HG02870 (cell line): ENCODE data around the gene BRPF3.

Experiments used
- ATAC-seq: cut with Tn5 transposase; IDR thresholded peaks from one replicate; pipeline ENCODE4 v1.9.1; 2021; ENCODE audit warnings: mild to moderate bottlenecking, moderate library complexity; ENCODE audit not compliant: unreplicated experiment

Gene BRPF3

DNA sequence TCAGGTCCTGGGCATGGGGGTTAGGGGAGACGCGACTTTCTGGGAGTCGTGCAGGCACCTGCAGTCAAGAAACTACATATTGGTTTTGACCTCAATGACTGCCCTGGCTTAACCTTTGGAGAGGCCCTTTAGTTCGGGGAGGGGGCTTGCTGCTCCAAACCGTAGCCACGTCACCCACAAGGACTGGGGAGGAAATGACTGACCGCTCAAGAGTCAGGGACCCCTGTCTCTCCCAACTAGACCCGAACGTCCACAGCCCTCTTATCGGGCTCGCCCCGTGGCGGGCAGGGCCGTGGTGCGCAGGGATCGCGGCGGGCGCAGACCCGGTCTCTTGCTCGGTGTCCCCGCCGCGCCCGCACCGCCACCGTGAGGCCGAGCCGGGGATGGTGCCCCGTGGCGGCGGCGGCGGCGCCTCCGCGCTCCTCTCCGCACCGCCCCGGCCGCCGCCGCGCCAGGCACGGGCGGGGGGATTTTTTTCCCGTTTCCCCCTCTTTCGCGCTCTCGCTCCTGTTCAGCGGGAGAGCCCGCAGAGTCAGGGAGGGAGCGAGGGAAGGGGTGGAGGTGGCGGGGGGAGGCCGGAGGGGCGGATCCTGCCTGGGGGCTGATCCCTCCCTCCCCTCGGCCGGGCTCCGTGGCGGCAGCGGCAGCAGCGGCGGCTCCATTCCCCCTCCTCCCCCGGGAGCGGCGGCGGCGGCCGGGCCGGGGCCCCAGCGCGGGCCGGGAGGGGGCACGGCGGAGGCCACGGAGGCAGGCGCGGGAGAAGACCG lies at the start of gene BRPF3:
Gene BRPF3, plus strand, starts transcription at position 632 of the 767 bp plus-strand sequence. CDS start 3,579 bp downstream, outside the sequence.
- peak; percentile 56 for ATAC-seq

- ATAC-seq: no peak
These were observed 49.2 kb upstream of the BRPF3 start for GRCh38 chr6:36147294-36147693.

DNA sequence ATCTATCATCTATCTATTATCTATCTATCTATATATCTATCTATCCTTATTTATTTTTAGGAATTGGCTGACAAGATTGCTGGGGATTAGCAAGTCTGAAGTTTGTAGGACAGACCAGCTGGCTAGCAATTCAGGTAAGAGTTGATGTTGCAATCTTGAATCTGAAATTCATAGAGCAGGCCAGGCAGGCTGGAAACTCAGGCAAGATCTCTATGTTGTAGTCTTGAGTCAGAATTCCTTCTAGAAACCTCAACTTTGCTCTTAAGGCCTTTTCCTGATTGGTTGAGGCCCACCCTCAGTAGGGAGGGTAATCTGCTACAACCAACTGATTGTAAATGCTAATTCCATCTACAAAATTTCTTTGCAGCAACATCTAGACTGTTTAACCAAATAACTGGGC lies 47.1 kb upstream of the BRPF3 start:
- no peak for ATAC-seq

GRCh38 chr6:36150283-36150682 lies 46.3 kb upstream of the BRPF3 start:
- no peak for ATAC-seq

GRCh38 chr6:36154286-36154685 lies 42.3 kb upstream of the BRPF3 start:
- no peak for ATAC-seq

DNA sequence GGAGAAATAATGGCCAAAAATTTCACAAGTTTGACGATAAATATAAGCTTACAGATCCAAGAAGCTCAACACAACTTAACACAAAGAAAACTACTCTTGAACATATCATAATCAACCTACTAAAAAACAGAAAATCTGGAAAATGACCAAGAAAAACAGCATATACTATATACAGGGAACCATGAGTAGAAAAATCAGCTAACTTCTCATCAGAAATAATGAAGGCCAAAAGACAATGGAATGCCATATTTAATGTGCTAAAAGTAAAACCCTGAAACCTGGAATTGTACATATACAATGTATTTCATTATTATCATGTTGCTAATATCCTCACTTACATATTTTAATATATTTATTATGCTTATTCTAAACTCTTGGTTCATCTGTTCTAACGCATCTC lies 40.9 kb upstream of the BRPF3 start:
- no peak for ATAC-seq

- no peak for ATAC-seq
These were observed 36.3 kb upstream of the BRPF3 start for GRCh38 chr6:36160147-36160760.

- no peak for ATAC-seq
These were observed 27.2 kb upstream of the BRPF3 start for GRCh38 chr6:36169023-36170007.

DNA sequence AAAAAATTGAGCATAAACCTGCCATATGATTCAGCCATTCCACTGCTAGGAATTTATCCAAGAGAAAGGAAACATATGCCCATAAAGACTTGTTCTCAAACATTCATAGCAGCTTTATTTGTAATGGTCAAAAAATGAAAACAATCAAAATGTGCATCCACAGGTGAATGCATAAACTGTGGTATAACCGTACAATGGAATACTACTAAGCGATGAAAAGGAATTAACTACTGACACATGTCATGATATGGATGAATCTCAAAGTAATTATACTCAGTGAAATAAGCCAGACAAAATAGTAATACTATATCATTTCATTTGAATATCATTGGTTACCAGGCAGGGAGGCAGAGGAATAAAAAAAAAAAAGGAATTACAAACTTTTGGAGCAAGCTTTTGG lies 25.8 kb upstream of the BRPF3 start:
- ATAC-seq: no peak

- no peak for ATAC-seq
These were observed 25.0 kb upstream of the BRPF3 start for GRCh38 chr6:36171573-36171972.

GRCh38 chr6:36177166-36177565 lies 19.4 kb upstream of the BRPF3 start:
- no peak for ATAC-seq

GRCh38 chr6:36178544-36178943 lies 18.0 kb upstream of the BRPF3 start:
- no peak for ATAC-seq

- ATAC-seq: no peak
These were observed 16.4 kb upstream of the BRPF3 start for GRCh38 chr6:36180126-36180525.

DNA sequence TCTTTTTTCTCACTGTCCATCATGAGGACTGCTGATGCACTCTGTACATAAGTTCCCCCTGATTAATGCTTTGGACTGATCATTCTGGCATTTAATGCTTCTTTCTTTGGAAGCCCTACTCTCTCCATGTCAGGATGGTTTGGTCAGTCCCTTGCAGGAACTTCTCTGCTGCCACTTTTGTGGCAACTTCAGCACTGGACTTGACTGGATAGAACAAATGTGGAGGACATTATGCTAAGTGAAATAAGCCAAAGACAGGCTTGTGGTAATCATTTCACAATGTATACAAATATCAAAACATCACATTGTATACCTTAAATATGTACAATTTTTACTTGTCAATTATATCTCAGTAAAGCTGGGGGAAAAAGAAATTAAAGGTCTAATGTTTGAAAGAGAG lies 12.2 kb upstream of the BRPF3 start:
- no peak for ATAC-seq

DNA sequence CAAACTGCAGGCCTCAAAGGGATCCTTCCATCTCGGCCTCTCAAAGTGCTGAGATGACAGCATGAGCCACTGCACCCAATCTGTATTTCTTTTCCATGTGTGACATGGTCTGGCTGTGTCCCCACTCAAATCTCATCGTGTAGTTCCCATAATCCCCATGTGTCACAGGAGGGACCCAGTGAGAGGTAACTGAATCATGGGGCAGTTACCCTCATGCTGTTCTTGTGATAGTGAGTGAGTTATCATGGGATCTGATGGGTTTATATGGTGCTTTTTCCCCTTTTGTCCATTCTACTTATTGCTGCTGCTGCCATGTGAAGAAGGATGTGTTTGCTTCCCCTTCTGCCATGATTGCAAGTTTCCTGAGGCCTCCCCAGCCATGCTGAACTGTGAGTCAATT lies 10.3 kb upstream of the BRPF3 start:
- no peak for ATAC-seq

DNA sequence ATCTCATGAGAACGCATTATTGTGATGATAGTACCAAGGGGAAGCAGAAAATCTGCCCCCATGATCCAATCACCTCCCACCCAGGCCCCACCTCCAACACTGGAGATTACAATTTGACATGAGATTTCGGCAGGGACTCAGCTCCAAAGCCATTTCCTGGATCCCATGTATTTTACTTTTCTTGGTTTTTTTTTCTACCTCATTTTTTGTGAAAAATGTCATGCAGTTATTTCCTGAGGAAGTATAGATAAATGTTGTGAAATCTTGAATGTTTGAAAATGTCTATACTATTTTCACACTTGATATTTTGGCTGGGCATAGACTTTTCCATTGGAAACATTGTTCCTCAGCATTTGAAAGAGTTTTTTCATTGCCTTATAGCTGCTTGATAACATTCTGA lies 9.1 kb upstream of the BRPF3 start:
- no peak for ATAC-seq

DNA sequence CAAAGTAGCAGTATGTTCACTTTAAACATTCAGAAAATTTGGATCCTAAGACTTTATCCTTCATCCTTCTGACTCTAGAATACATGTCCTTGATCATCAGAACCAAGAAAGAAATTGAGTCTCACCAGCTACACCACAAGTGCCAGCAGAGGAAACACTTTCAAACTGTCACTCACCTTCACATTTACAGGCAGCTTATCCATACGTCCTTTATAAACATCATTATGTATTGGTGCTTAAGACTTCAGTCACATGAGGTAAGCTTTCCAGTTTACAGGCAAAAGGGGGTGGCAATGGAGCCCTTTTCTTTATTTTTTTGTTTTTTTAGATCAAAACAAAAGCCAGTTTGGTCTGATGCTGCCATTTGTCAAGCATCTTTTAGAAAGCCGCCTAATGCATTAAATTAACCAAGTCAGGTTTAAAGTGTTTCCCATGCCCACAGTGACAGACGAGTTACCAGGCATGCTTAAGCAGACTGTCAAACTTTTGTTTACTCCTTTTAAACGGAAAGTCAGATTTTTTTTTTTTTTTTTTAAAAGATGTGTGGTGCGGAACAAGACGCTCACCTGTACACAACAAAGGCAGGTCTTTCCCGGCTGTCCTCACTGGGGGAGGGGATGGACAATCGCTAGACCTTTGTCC lies 952 bp upstream of the BRPF3 start:
- ATAC-seq: no peak

DNA sequence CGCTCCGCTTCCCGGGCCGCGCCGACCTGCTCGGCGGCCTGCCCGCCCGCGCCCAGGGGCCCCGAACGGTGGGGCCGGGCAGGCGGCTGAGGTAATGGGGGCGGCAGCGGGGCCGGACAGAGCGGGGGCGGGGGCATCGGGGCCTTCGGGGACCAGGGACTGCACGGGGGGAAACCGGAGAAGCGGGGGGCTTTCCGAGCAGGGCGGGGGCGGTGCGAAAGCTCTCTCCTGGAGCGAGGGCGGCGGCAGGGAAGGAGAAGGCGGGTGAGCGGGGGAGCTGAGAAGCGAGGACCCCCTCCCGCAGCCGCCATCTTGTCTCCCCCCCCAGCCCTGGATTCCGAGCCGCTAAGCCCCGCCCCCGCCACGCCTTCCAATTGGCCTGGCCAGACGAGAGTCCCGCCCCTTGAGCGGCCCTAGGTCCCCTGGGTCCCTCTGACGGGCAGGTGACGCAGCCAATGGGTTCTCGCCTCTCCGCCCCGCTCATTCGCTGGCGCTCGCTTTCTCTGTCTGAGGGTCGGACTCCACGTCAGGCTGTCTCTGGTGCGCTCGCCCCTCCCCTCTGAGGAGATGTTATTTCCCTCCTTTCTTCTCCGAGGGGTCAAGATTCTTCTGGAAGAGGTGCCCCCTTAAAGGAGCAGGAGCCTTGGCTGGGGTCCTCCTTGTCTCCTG lies 470 bp downstream of the BRPF3 start:
- peak; percentile 89 for ATAC-seq

GRCh38 chr6:36197739-36198221 lies 1.2 kb downstream of the BRPF3 start:
- no peak for ATAC-seq

DNA sequence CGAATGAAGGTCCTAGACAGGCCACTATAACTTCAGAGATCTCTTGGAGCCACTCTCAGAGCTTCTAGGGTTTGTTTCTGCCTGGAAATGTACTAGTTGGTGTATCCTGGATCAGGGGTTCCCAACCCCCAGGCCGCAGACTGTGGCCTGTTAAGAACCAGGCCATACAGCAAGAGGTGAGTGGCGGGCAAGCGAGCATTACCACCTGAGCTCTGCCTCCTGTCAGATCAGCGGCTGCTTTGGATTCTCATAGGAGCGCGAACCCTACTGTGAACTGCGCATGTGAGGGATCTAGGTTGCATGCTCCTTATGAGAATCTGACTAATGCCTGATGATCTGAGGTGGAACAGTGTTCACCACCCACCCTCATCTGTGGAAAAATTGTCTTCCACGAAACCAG lies 2.4 kb downstream of the BRPF3 start:
- no peak for ATAC-seq
